Activated T-cell treated with anti-CD3 and anti-CD28 coated beads, Interleukin-2, amount 50 U/mL, for 4 hours (primary cell): ENCODE measurements around the gene KCNN4. TPM values are rescaled to one million over a fixed set of nuclear protein-coding genes. Genes with fewer than 3 reads are reported as not detected.

Source experiments
- ATAC-seq, 2 donors: fragments of 200-7000 bp; cut with Tn5 transposase; one replicate each; pipeline ENCODE4 v1.10.0; 2021
- DNase-seq: peaks from one replicate; pipeline ENCODE4 v3.0.0-alpha.2; 2020
- H3K27me3 Mint-ChIP-seq: one replicate; pipeline ENCODE4 v1.8.0; 2021; ENCODE audit warnings: low read depth, mixed read lengths
- H3K36me3 Mint-ChIP-seq: one replicate; pipeline ENCODE4 v1.8.0; 2022; ENCODE audit warnings: mixed read lengths; ENCODE audit not compliant: insufficient read depth
- H3K4me1 Mint-ChIP-seq: one replicate; pipeline ENCODE4 v1.8.0; 2021; ENCODE audit warnings: low read depth, mixed read lengths
- H3K4me3 Mint-ChIP-seq: one replicate; pipeline ENCODE4 v1.8.0; 2021; ENCODE audit warnings: mild to moderate bottlenecking, moderate library complexity, mixed read lengths
- H3K9me3 Mint-ChIP-seq: one replicate; pipeline ENCODE4 v1.8.0; 2021; ENCODE audit warnings: mixed read lengths
- total RNA-seq, 3 donors: library from RNA; stranded (reverse); gene quantifications; one replicate each; pipeline ENCODE4 v1.2.1, GENCODE V29; 2021

Gene KCNN4
- total RNA-seq, 3 donors from 2014 or later: 90.6 to 123 (median 94.7) TPM

DNA sequence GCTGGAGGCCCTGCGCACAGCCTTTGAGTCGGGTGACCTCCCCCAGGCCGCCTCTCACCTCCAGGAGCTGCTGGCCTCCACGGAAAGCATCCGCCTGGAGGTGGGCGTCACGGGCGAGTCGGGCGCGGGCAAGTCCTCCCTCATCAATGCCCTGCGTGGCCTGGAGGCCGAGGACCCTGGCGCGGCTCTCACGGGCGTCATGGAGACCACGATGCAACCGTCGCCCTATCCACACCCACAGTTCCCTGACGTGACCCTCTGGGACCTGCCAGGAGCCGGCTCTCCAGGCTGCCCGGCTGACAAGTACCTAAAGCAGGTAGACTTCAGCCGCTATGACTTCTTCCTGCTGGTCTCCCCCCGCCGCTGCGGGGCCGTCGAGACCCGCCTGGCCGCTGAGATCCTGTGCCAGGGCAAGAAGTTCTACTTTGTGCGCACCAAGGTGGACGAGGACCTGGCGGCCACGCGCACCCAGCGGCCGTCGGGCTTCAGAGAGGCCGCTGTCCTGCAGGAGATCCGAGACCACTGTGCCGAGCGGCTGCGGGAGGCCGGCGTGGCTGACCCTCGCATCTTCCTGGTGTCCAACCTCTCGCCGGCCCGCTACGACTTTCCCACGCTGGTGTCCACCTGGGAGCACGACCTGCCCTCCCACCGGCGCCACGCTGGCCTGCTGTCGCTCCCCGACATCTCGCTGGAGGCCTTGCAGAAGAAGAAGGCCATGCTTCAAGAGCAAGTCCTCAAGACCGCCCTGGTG lies 62.0 kb downstream of the KCNN4 start:
- Mint-ChIP-seq H3K4me3 (no peak overlapping the region), H3K9me3 (no peaks in the 10 kb centered on the region), H3K4me1 (no peaks in the 10 kb centered on the region), H3K27me3 (peaks cover 2% of the 10 kb centered on the region), H3K36me3 (no peaks in the 10 kb centered on the region)
- DNase-seq: no peak
- ATAC-seq: no peak

Other genes with a start within 250 kb of the KCNN4 start
- 1 to 10 TPM; 1.6 to 3.0 (median 2.0) TPM for gene ZNF575, start 247.8 kb downstream of the KCNN4 start, total RNA-seq
- 10 to 100 TPM; 21.0 to 24.2 (median 23.1) TPM for gene XRCC1, start 205.4 kb downstream of the KCNN4 start, total RNA-seq
- 1 to 10 TPM; 1.3 to 2.5 (median 2.2) TPM for gene PINLYP, start 205.2 kb downstream of the KCNN4 start, total RNA-seq
- gene IRGQ, start 184.8 kb downstream of the KCNN4 start, total RNA-seq: 10 to 100 TPM; 31.7 to 38.2 (median 33.5) TPM
- 10 to 100 TPM; 16.6 to 22.3 (median 18.5) TPM for gene ZNF576, start 184.4 kb downstream of the KCNN4 start, total RNA-seq
- under 1 TPM; 0.25 to 0.87 (median 0.30) TPM for gene SRRM5, start 168.9 kb downstream of the KCNN4 start, total RNA-seq
- 10 to 100 TPM; 20.6 to 27.6 (median 25.5) TPM for gene ZNF428, start 161.3 kb downstream of the KCNN4 start, total RNA-seq
- gene CADM4, start 141.1 kb downstream of the KCNN4 start, total RNA-seq: under 1 TPM; 0.40 to 0.63 (median 0.42) TPM
- 1 to 10 TPM; 3.3 to 5.2 (median 4.7) TPM for gene PLAUR, start 110.8 kb downstream of the KCNN4 start, total RNA-seq
- not detected for gene IRGC, start 64.9 kb downstream of the KCNN4 start, total RNA-seq
- 100 to 1,000 TPM; 102 to 114 (median 109) TPM for gene SMG9, start 26.0 kb downstream of the KCNN4 start, total RNA-seq
- gene LYPD5, start 21.5 kb upstream of the KCNN4 start, total RNA-seq: under 1 TPM in 2 of 3 donors, not detected in 1; 0.53 to 0.87 TPM
- 1 to 10 TPM; 2.7 to 3.2 (median 3.0) TPM for gene ZNF283, start 46.3 kb upstream of the KCNN4 start, total RNA-seq
- gene ZNF404, start 103.0 kb upstream of the KCNN4 start, total RNA-seq: under 1 TPM; 0.22 to 0.51 (median 0.34) TPM
- 1 to 10 TPM; 5.4 to 7.2 (median 5.7) TPM for gene ZNF45, start 154.3 kb upstream of the KCNN4 start, total RNA-seq
- under 1 TPM; 0.28 to 0.95 (median 0.63) TPM for gene ZNF221, start 170.3 kb upstream of the KCNN4 start, total RNA-seq
- 1 to 10 TPM; 2.4 to 4.2 (median 3.7) TPM for gene ZNF155, start 203.2 kb upstream of the KCNN4 start, total RNA-seq
- 1 to 10 TPM; 1.1 to 1.9 (median 1.8) TPM for gene ZNF230, start 222.0 kb upstream of the KCNN4 start, total RNA-seq
- gene ZNF222, start 244.4 kb upstream of the KCNN4 start, total RNA-seq: 1 to 10 TPM in 1 of 3 donors, under 1 TPM in 2; 0.40 to 1.4 (median 0.87) TPM